PC-9 (cell line): ENCODE data around the gene ADAMTSL2. TPM values are rescaled to one million over a fixed set of nuclear protein-coding genes. Genes with fewer than 3 reads are reported as not detected.

Experiments
- BruUV-seq: library from RNA; stranded (reverse); fragments of 400-500 nt; replicated peaks from 2 replicates; lab custom pipeline; 2021; lab: Mats Ljungman, UMichigan
- CTCF ChIA-PET: fragments of 300-600 bp; sonication (Branson Sonifier 250); formaldehyde crosslinking; loops from one replicate; lab custom pipeline; 2022; ENCODE audit warnings: antibody characterized with exemption; lab: Charles Lee
- POLR2A ChIA-PET: fragments of 300-600 bp; sonication (Branson Sonifier 250); formaldehyde crosslinking; loops from one replicate; lab custom pipeline; 2022; ENCODE audit warnings: antibody characterized with exemption; ENCODE audit not compliant: unreplicated experiment; lab: Charles Lee
- DNase-seq, 2 experiments: peaks; one replicate each; pipeline versions ENCODE4 v3.0.0 to v3.0.0-alpha.2; 2015 to 2022; ENCODE audit warnings: mixed read lengths in 1 of 2
- H2AFZ ChIP-seq: fragments of 200-600 bp; sonication (generic); 2 replicates; pipeline ENCODE4 v1.8.1; 2017; ENCODE audit warnings: antibody characterized with exemption
- H3F3A ChIP-seq: fragments of 200-600 bp; sonication (generic); 2 replicates; pipeline ENCODE4 v1.8.1; 2017; ENCODE audit warnings: antibody characterized with exemption, mild to moderate bottlenecking, low read depth; ENCODE audit not compliant: insufficient read depth
- H3K27ac ChIP-seq: fragments of 200-600 bp; sonication (generic); 2 replicates; pipeline ENCODE4 v1.6.1; 2016; ENCODE audit warnings: mixed run types
- H3K27me3 ChIP-seq: fragments of 200-600 bp; sonication (generic); 2 replicates; pipeline ENCODE4 v1.6.1; 2016; ENCODE audit warnings: low read depth, mixed run types; ENCODE audit not compliant: insufficient read depth
- H3K36me3 ChIP-seq: fragments of 200-600 bp; sonication (generic); 2 replicates; pipeline ENCODE4 v1.6.1; 2016; ENCODE audit warnings: low read depth, mixed run types
- H3K4me1 ChIP-seq: fragments of 200-600 bp; sonication (generic); replicated peaks from 2 replicates; pipeline ENCODE4 v1.6.1; 2016; ENCODE audit warnings: mixed run types; ENCODE audit not compliant: insufficient read depth
- H3K4me2 ChIP-seq: fragments of 200-600 bp; sonication (generic); 2 replicates; pipeline ENCODE4 v1.6.1; 2017; ENCODE audit warnings: mixed run types
- H3K4me3 ChIP-seq: fragments of 200-600 bp; sonication (generic); 2 replicates; pipeline ENCODE4 v1.6.1; 2016; ENCODE audit warnings: mixed run types
- H3K79me2 ChIP-seq: fragments of 200-600 bp; sonication (generic); 2 replicates; pipeline ENCODE4 v1.6.1; 2017; ENCODE audit warnings: low read depth, mixed run types
- H3K9me2 ChIP-seq: fragments of 200-600 bp; sonication (generic); 2 replicates; pipeline ENCODE4 v1.8.1; 2017; ENCODE audit warnings: mild to moderate bottlenecking; ENCODE audit not compliant: insufficient read depth
- H3K9me3 ChIP-seq: fragments of 200-600 bp; sonication (generic); 2 replicates; pipeline ENCODE4 v1.8.1; 2016; ENCODE audit warnings: low read depth; ENCODE audit not compliant: insufficient read depth
- H4K20me1 ChIP-seq: fragments of 200-600 bp; sonication (generic); 2 replicates; pipeline ENCODE4 v1.8.1; 2017; ENCODE audit not compliant: insufficient read depth
- CTCF ChIP-seq: fragments of 200-600 bp; sonication (generic); conservative IDR thresholded peaks from 2 replicates; pipeline ENCODE4 v1.6.1; 2017; ENCODE audit warnings: mixed run types, antibody characterized with exemption, mild to moderate bottlenecking, moderate library complexity
- EZH2 ChIP-seq: fragments of 200-600 bp; sonication (generic); IDR thresholded peaks from 2 replicates; pipeline ENCODE4 v1.8.0; 2017; ENCODE audit warnings: antibody characterized with exemption, low read depth
- intact Hi-C: fragments of 100-400 bp; cut with micrococcal nuclease; formaldehyde crosslinking; loops from one replicate; pipeline ENCODE4 v1.10.0; 2022; ENCODE audit not compliant: unreplicated experiment
- total RNA-seq: library from RNA; stranded (reverse); gene quantifications from 2 replicates; pipeline ENCODE4 v1.2.3, GENCODE V29; 2021

The ADAMTSL2 gene
- total RNA-seq, 1 experiment from 2014 or later = 0.39 TPM

- Histone ChIP-seq H3K4me2 (no peak overlapping the region), H2AFZ (no peak overlapping the region), H3K9me2 (no peaks in the 10 kb centered on the region), H3K27ac (no peak overlapping the region), H3K36me3 (no peaks in the 10 kb centered on the region), H3K4me1 (no peaks in the 10 kb centered on the region), H3K79me2 (no peaks in the 10 kb centered on the region), H3K4me3 (no peak overlapping the region), H3K27me3 (peaks cover 94% of the 10 kb centered on the region), H4K20me1 (peaks cover 5% of the 10 kb centered on the region; the same call in 1 of the 2 replicates), H3K9me3 (no peaks in the 10 kb centered on the region), H3F3A (no peaks in the 10 kb centered on the region)
- intact Hi-C loops = no loop called here
- ChIA-PET CTCF (no interaction called here), POLR2A (interaction anchor here (0.7 kb wide), 1 partner anchor 254 kb away, joined by 5 read pairs; no protein-coding TSS in a partner anchor)
- TF ChIP-seq CTCF (no peak), EZH2 (no peak)
- DNase-seq = no peak
- BruUV-seq = no TSS peak
Measured at GRCh38 chr9:133612051-133612450, 77.5 kb downstream of the ADAMTSL2 start.

GRCh38 chr9:133612816-133613215 is 78.3 kb downstream of the ADAMTSL2 start:
- Histone ChIP-seq H3K4me2 (no peak overlapping the region), H3K4me1 (no peaks in the 10 kb centered on the region), H3K36me3 (no peaks in the 10 kb centered on the region), H3K27ac (no peak overlapping the region), H3K27me3 (peaks cover 94% of the 10 kb centered on the region), H3K9me2 (no peaks in the 10 kb centered on the region), H3K79me2 (no peaks in the 10 kb centered on the region), H4K20me1 (peaks cover 5% of the 10 kb centered on the region; the same call in 1 of the 2 replicates), H3K9me3 (no peaks in the 10 kb centered on the region), H3K4me3 (no peak overlapping the region), H3F3A (no peaks in the 10 kb centered on the region), H2AFZ (no peak overlapping the region)
- intact Hi-C loops = no loop called here
- no TSS peak for BruUV-seq
- ChIA-PET POLR2A (no interaction called here), CTCF (interaction anchor here (0.6 kb wide), 1 partner anchor 29 kb away, joined by 3 read pairs; no protein-coding TSS in a partner anchor)
- DNase-seq = no peak
- no peak for TF ChIP-seq EZH2
- TF ChIP-seq CTCF = no peak

GRCh38 chr9:133613432-133613831 is 78.9 kb downstream of the ADAMTSL2 start:
- H3K79me2 ChIP-seq = no peaks in the 10 kb centered on the region
- ChIA-PET POLR2A (no interaction called here), CTCF (no interaction called here)
- H3K4me1 ChIP-seq = no peaks in the 10 kb centered on the region
- 0 out of 2 replicates have a peak, but pooled peaks cover 5% of the 10 kb centered on the region for H4K20me1 ChIP-seq
- H3K27ac ChIP-seq = no peak overlapping the region
- H3K36me3 ChIP-seq = no peaks in the 10 kb centered on the region
- H2AFZ ChIP-seq = no peak overlapping the region
- no peaks in the 10 kb centered on the region for H3K9me3 ChIP-seq
- no peak overlapping the region for H3K4me2 ChIP-seq
- intact Hi-C loops = no loop called here
- peaks cover 94% of the 10 kb centered on the region for H3K27me3 ChIP-seq
- H3F3A ChIP-seq = no peaks in the 10 kb centered on the region
- TF ChIP-seq EZH2 (no peak; the same call in 1 of the 2 replicates), CTCF (no peak)
- no TSS peak for BruUV-seq
- no peaks in the 10 kb centered on the region for H3K9me2 ChIP-seq
- no peak overlapping the region for H3K4me3 ChIP-seq
- no peak for DNase-seq
